Measurements from ENCODE around the gene LAMB4. TPM values are rescaled to one million over a fixed set of nuclear protein-coding genes. Genes with fewer than 3 reads are reported as not detected.

Gene LAMB4
- total RNA-seq, 1 donor from 2014 or later: 0.17 TPM

DNA sequence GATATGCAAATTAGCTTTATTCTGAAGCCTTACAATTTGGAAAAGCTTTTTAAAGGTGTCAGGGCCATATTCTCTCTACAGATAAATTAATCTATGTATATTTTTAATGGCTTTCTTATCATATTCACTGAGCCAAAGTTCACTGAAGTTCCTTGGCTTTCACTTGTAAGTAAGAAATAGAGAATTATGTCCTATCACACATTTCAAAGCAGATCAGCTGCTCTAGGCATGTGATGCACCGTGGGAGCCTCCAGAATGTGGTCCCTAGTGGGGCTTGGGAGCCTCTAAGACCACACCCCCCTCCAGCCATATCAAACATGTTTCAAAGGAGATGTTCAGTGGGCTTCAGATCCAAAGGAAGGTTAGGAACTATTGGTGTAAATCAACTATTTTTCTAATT, 51.5 kb downstream of the LAMB4 start:
- no peak for DNase-seq

- DNase-seq: peak; percentile 61
Measured at GRCh38 chr7:108078211-108078673, 51.9 kb downstream of the LAMB4 start.

GRCh38 chr7:108077709-108078108, 52.5 kb downstream of the LAMB4 start:
- peak; percentile 52 for DNase-seq

- DNase-seq: no peak
Measured at GRCh38 chr7:108076156-108076555, 54.0 kb downstream of the LAMB4 start.

GRCh38 chr7:108073305-108074070, 56.7 kb downstream of the LAMB4 start:
- DNase-seq: no peak

DNA sequence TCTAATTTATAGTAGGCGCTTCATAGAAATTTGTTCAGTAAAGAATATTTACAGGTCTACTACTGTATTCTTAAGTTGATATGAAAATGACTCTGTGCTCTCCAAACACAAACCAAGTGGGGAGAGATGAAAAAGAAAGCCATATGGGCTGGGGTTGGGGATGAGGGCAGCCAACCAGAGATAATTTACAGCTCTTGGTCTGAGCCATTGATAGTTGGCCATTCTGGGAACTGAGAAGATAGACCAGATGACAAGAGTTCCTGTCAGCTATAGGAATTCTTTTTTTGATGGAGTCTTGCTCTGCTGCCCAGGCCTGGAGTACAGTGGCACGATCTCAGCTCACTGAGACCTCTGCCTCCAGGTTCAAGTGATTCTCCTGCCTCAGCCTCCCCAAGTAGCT, 57.4 kb downstream of the LAMB4 start:
- no peak for DNase-seq

GRCh38 chr7:108072116-108072515, 58.0 kb downstream of the LAMB4 start:
- DNase-seq: no peak

DNA sequence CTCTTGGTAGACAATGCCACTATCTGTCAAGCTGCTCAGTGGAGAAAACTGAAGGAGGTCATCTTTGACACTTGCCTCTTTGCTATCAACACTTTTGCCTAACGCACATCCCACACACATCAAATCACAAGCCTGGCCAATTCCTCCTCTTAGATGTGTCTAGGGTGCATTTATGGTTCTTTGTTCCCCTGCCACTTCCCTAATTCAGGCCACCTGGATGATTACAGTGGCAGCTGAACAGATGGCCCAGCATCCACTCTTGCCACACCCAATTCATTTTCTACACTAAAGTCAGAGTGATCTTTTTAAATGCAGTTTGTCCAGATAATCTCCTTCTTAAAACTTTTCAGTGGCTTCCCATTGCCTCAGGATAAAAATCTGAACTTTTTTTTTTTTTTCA, 58.6 kb downstream of the LAMB4 start:
- no peak for DNase-seq

GRCh38 chr7:108069646-108070045, 60.5 kb downstream of the LAMB4 start:
- DNase-seq: no peak

- DNase-seq: no peak
Measured at GRCh38 chr7:108067844-108068243, 62.3 kb downstream of the LAMB4 start.

DNA sequence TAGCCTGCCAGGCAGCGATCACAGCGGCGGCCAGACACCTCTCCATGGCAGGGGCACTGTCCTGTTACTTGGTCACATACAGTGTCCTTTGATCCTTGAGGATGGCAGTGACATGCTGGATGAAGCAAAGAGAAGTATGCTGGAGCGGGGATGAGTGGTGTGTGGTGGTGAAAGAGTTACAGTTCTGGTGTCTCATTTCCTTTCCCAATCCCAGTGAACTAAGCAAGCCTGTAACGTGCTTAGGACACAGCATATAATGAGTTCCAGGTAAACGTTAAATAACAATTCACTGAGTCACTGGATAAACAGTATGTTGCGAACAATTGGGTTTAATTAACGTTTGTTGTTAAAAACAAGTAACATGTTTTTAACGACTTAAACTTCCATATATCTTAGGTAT, 63.7 kb downstream of the LAMB4 start:
- peak; percentile 64 for DNase-seq

DNA sequence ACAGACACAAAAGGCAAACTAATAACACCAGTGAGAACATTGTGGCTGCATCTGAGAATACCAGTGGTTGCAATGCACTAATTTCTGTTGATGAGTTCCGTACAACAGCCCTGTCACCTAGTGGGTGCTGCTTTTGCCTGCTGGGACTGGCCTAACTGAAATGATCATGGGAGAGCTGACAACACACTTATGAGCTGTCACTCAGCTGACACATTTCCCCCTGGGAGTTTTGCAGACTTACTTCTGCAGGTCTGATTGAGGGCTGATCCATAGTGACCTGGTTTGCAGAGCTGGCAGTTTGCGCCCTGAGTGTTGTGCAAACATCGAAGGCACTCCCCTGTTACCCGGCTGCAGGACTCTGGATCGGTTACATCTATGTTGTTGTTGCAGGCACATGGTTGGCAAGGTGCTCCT, 66.6 kb downstream of the LAMB4 start:
- no peak for DNase-seq

DNA sequence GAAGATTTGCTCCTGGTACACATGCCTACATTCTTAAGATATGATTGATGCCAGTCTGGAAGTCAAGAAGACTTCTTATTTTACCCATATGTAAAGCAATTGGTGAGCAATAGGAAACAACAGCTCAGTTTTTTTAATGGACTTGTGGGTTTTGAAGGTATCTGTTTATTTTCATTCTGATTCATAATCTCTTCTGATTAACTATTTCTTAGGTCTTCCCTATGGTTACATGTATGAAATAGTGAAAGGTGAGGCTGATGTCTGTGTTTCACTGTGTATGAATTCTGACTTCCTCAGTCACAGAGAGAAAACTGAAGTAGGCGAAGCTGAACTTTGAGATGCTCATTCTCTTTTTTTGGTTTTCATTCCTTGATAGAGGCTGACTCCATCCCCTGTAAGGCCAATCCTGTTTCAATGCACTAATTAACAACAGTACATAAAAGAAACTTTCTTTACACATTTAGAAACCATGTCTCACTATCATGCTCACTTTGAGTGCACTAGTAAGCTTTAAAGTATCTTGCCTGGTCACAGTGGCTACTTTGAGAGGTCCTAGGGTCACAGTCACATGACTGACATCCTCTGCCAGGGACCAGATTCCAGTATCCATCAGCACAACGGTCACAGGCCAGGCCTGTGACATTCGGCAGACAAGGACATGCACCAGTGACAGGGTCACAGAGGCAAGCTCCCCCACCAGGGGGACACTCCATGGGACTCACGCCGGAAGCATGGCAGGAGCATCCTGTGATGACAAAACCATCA, 67.7 kb downstream of the LAMB4 start:
- DNase-seq: no peak

DNA sequence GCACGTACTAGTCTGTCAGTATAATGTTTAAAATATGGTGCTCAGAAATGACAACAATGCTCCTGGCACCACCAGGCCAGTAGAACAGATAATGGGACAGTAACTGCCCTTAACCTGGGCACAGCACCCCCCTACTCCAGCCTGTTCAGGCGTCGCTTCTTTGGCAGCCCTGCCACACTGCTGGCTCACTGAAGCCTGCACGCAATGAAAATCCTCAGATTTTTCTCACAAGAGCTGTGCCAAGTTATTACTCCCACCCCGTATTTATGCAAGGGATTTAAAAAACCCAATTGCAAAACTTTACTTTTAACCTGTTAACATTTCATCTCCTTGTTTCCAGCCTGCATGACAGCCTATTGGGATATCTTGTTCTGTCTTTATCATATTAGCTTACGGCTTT, 70.6 kb downstream of the LAMB4 start:
- DNase-seq: no peak

- no peak for DNase-seq
Measured at GRCh38 chr7:108057951-108058481, 72.1 kb downstream of the LAMB4 start.

DNA sequence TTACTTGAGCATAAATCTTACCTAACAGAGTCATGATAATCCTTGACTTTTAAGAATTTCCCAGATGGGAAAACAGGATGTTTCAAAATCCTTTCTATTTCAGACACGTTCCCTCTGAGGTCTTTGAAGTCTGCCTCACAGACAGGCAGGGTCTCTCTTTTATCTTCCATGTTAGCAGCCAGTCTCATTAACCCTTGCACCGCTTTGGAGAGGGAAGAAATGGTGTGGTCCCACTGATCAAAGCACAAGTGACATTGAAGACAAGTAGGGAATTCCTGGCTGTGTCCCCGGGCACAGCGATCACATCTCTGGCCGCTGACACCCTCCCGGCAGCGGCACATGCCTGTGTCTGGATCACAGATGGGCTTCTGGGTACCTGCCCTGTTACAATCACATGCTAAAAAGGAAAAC, 74.5 kb downstream of the LAMB4 start:
- DNase-seq: no peak

GRCh38 chr7:108054537-108054936, 75.6 kb downstream of the LAMB4 start:
- no peak for DNase-seq

- no peak for DNase-seq
Measured at GRCh38 chr7:108053250-108053649, 76.9 kb downstream of the LAMB4 start.

- DNase-seq: no peak
Measured at GRCh38 chr7:108051454-108051853, 78.7 kb downstream of the LAMB4 start.

- no peak for DNase-seq
Measured at GRCh38 chr7:108049962-108050361, 80.2 kb downstream of the LAMB4 start.

DNA sequence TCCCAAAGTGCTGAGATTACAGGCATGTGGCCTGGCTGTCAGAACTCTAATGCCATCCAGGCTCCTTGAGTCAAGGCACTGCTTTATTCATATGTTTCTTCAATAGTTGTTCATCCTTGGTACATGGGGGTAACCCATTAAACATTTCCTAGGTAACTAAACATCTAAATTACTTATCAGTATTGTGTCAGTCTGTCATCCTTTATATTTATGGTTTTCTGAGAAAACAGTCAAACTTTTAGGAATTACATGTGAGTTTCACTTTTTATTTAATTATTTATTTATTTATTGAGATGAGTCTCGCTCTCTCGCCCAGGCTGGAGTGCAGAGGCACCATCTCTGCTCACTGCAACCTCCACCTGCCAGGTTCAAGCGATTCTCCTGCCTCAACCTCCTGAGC, 81.7 kb downstream of the LAMB4 start:
- no peak for DNase-seq

DNA sequence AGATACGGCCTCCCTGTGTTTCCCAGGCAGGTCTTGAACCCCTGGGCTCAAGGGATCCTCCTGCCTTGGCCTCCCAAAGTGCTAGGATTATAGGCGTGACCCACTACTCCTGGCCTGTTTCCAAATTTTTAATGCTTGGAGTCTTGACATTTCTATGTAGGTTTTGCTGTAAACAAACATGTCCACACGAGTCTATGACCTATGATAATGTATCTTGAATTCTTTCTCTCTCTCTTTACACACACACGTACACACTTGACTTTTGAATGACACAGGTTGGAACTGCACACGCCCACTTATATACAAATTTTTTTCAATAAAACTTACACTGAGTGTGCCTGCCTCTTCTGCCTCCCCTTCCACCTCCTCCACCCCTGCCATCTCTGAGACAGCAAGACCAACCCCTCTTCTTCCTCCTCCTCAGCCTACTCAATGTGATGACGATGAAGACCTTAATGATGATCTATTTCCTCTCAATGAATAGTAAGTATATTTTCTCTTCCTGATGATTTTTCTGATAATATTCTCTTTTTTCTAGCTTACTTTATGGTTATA, 83.1 kb downstream of the LAMB4 start:
- DNase-seq: no peak

- no peak for DNase-seq
Measured at GRCh38 chr7:108045669-108046068, 84.5 kb downstream of the LAMB4 start.

- DNase-seq: no peak
Measured at GRCh38 chr7:108045154-108045553, 85.0 kb downstream of the LAMB4 start.

Measured in dermis blood vessel endothelial cell (primary cell).